HG03025 (cell line): ENCODE results near the gene PIN1.

Source experiments
- ATAC-seq: cut with Tn5 transposase; IDR thresholded peaks from one replicate; pipeline ENCODE4 v1.9.1; 2021; ENCODE audit warnings: mild to moderate bottlenecking, moderate library complexity; ENCODE audit not compliant: unreplicated experiment, low FRiP score

Gene PIN1

DNA sequence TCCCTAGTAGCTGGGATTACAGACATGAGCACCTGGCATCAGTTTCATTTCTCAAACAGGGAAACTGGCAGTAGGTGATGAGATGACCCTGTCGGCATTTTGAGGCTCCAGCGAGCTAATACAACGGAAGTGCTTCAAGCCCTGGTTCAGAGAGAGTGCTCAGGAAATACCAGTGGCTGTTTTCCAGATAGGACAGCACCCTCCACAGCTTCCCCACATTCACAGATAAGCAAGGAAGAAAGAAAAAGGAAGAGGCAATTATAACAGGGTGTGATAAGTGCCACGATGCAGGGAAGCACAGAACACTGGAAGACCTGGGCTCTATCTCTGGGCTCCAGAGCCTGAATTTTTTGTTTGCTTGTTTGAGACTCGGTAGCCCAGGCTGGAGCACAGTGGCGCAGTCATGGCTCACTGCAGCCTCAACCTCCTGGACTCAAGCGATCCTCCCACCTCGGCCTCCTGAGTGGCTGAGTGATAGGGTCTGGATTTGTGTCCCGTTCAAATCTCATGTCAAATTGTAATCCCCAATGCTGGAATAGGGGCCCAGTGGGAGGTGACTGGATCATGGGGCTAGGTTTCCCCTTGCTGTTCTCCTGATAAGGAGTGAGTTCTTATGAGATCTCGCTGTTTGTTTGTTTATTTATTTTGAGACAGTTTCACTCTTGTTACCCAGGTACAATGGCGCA is 43.5 kb downstream of the PIN1 start:
- no peak for ATAC-seq

DNA sequence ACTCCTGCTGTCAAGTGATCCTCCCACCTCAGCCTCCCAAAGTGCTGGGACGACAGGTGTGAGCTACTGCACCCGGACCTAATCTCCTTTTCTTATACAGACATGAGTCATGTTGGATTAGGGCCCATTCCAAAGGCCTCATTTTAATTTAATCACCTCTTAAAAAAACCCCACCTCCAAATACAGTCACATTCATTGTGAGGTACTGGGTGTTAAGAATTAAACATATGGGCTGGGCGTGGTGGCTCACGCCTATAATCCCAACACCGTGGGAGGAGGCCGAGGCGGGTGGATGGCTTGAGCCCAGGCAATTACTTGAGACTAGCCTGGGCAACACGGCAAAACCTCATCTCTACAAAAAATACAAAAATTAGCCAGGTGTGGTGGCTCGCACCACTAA is 46.6 kb downstream of the PIN1 start:
- ATAC-seq, result no peak

DNA sequence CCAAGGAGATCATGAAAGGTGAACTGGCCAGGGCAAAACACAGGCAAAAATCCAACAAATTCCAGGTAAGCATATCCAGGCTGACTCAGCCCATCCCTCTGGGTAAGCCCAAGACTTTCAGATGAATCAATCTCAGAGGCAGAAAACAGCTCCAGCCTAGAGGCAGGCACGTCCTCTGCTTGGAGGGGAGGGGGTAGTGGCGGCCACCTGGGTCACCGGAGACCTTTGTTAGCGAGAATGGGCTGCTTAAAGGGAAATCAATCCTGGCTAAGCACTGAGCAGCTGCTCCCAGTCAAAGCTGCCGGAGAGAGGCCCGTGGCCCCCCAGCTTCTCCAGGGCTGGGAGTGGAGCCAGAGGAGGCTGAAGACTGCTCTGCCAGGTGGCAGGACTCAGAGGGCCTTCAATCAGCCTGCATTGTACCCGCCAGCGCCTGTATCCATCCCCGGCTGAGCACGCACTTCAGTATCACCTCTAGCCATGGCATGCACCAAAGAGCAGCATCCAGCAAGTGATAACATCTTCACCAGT is 48.2 kb downstream of the PIN1 start:
- no peak for ATAC-seq

DNA sequence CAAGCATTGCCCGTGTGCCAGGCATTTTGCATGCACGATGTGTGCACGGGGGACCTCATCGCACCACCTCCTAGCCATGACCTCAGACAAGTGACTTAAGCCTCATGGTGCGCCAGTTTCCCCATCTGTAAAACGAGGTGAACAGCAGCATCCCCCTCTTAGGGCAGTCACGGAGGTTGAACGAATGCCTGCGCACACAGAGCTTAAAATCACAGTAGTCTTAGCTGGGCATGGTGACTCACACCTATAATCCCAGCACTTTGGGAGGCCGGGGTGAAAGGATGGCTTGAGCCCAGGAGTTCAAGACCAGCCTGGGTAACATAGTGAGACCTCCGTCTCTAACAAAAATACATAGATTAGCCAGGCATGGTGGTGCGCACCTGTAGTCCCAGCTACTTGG is 48.6 kb downstream of the PIN1 start:
- ATAC-seq, result no peak

DNA sequence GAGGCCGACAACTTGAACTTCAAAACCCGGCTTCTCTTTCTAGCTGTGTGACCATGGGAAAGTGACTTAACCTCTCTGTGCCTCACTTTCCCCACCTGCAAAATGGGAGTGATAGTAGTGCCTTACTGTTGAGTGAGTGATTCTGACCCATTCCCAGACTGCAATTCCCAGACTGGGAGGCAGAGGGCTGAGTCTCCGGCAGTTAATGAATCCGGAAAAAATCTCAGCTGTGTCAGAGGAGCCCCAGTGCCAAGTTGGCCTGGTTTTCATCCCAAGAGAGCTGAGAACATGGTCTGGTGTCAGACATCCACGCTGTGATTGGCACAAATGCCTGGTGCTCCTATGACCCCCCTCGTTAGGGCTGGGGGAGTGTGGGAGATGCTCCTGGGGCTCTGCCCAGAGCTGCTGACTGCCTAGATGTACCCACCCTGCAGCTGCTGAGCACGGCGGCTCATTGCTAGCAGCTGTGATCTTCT is 50.0 kb downstream of the PIN1 start:
- no peak for ATAC-seq

DNA sequence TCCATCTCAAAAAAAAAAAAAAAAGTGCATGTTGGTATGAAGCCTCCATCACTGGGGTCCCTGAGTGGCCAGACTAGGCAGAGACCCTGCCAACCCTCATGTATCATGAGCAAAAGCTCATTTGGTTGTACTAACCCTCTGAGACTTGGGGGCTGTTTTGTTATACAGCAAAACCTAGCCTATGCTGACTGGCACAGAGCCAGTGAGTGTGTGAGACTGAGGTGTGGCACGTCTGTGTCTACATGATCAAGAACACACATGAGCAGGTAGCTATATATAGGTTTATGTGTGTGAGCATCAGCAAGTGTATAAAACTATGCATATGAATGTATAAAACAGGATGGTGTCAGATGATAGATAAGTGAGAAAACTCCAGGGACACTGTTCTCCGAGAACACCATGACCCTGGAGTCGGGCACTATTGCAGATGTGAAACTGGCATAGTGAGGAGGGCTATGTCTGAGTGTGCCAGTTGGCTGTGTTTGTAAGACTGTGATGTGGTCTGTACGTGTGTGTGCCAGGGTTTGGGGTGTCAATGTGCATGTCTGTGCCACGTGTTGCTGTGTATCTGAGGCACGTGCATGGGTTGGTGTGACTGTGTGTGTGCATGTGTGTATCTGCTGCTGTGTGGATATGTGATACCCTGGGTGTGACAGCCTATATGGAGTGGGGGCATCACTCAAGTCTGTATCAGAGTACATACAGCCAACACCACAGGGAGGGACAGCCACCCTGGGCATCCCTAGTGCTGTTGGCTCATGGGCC is 56.7 kb downstream of the PIN1 start:
- ATAC-seq, result no peak
